ENCODE measurements around the gene EGLN1. TPM values are rescaled to one million over a fixed set of nuclear protein-coding genes. Genes with fewer than 3 reads are reported as not detected.

The EGLN1 gene
- total RNA-seq, 2 donors from 2014 or later = 40.6 to 42.7 TPM

- no peak for DNase-seq (ENCODE audit: low spot score)
- Histone ChIP-seq H3K36me3 (no peaks in the 10 kb centered on the region), H3K27ac (no peak overlapping the region), H3K4me3 (no peak overlapping the region), H3K27me3 (replicated peaks; ENCODE audit: insufficient read depth) (no peaks in the 10 kb centered on the region), H3K9me3 (no peaks in the 10 kb centered on the region), H3K4me1 (ENCODE audit: control insufficient read depth in 1 of 2, low read depth in 2 of 2) (peaks cover 3 to 27% of the 10 kb centered on the region in 2 donors)
- TF ChIP-seq CTCF (IDR thresholded peaks at IDR 0.05) = no peak
- ATAC-seq (ENCODE audit: insufficient number of reproducible peaks, low FRiP score, low read depth) = no peak
Observed at GRCh38 chr1:231382426-231382825, 39.7 kb downstream of the EGLN1 start.

- H3K4me1 ChIP-seq (ENCODE audit: control insufficient read depth in 1 of 2, low read depth in 2 of 2) = peaks cover 3 to 28% of the 10 kb centered on the region in 2 donors
- ATAC-seq (ENCODE audit: insufficient number of reproducible peaks, low FRiP score, low read depth) = no peak
Observed at GRCh38 chr1:231381729-231382128, 40.4 kb downstream of the EGLN1 start.

GRCh38 chr1:231376875-231377549 is 45.1 kb downstream of the EGLN1 start:
- H3K36me3 ChIP-seq = no peaks in the 10 kb centered on the region
- no peak overlapping the region for H3K27ac ChIP-seq
- DNase-seq (ENCODE audit: low spot score) (no peak), ATAC-seq (ENCODE audit: insufficient number of reproducible peaks, low FRiP score, low read depth) (no peak)
- H3K4me3 ChIP-seq = no peak overlapping the region
- H3K4me1 ChIP-seq (ENCODE audit: control insufficient read depth in 1 of 2, low read depth in 2 of 2) = peaks cover 0 to 9% of the 10 kb centered on the region in 2 donors
- H3K27me3 ChIP-seq (replicated peaks; ENCODE audit: insufficient read depth) = no peaks in the 10 kb centered on the region
- H3K9me3 ChIP-seq = no peaks in the 10 kb centered on the region
- no peak for TF ChIP-seq CTCF (IDR thresholded peaks at IDR 0.05)

More at GRCh38 chr1:231381729-231382128, 40.4 kb downstream of the EGLN1 start:
- no peak overlapping the region for H3K27ac ChIP-seq
- H3K4me3 ChIP-seq = no peak overlapping the region
- H3K27me3 ChIP-seq (replicated peaks; ENCODE audit: insufficient read depth) = no peaks in the 10 kb centered on the region
- no peak for DNase-seq (ENCODE audit: low spot score)
- TF ChIP-seq CTCF (IDR thresholded peaks at IDR 0.05) = no peak
- no peaks in the 10 kb centered on the region for H3K36me3 ChIP-seq
- H3K9me3 ChIP-seq = no peaks in the 10 kb centered on the region

DNA sequence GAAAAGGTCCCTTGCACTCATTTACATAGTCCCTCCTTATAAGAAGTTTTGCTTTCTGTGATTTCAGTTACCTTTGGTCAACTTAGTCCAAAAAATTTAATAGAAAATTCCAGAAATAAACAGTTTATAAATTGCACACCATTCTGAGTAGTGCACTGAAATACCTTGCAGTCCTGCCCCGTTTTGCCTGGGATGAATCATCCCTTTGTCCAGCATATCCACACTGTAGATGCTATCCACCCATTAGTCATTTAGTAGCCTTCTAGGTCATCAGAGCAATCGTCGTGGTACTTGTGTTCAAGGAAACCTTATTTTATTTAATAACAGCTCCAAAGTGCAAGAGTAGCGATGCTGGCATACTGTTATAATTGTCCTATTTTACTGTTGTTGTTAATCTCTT is 46.0 kb downstream of the EGLN1 start:
- ATAC-seq (ENCODE audit: insufficient number of reproducible peaks, low FRiP score, low read depth) (no peak), DNase-seq (ENCODE audit: low spot score) (no peak)
- no peaks in the 10 kb centered on the region for H3K27me3 ChIP-seq (replicated peaks; ENCODE audit: insufficient read depth)
- no peak for TF ChIP-seq CTCF (IDR thresholded peaks at IDR 0.05)
- H3K9me3 ChIP-seq = no peaks in the 10 kb centered on the region
- H3K36me3 ChIP-seq = no peaks in the 10 kb centered on the region
- H3K4me3 ChIP-seq = no peak overlapping the region
- no peak overlapping the region for H3K27ac ChIP-seq
- peaks cover 0 to 8% of the 10 kb centered on the region in 2 donors for H3K4me1 ChIP-seq (ENCODE audit: control insufficient read depth in 1 of 2, low read depth in 2 of 2)

- ATAC-seq (ENCODE audit: insufficient number of reproducible peaks, low FRiP score, low read depth) = no peak
- no peaks in the 10 kb centered on the region for H3K9me3 ChIP-seq
- no peaks in the 10 kb centered on the region for H3K27me3 ChIP-seq (replicated peaks; ENCODE audit: insufficient read depth)
- no peak overlapping the region for H3K27ac ChIP-seq
- no peaks in the 10 kb centered on the region for H3K36me3 ChIP-seq
- DNase-seq (ENCODE audit: low spot score) = no peak
- peaks cover 0 to 8% of the 10 kb centered on the region in 2 donors for H3K4me1 ChIP-seq (ENCODE audit: control insufficient read depth in 1 of 2, low read depth in 2 of 2)
- no peak for TF ChIP-seq CTCF (IDR thresholded peaks at IDR 0.05)
- H3K4me3 ChIP-seq = no peak overlapping the region
Observed at GRCh38 chr1:231374394-231374793, 47.7 kb downstream of the EGLN1 start.

Measured in thoracic aorta (tissue), 2 donors.